ENCODE data around the gene TAC3. TPM values are rescaled to one million over a fixed set of nuclear protein-coding genes. Genes with fewer than 3 reads are reported as not detected.
"Not testable (repeated sequence)": the region's sequence is repeated elsewhere in the genome, so short reads cannot be mapped to it uniquely, and the experiment has no call there.

TAC3 gene
- total RNA-seq = 21.2 TPM
- polyA plus RNA-seq = 2.6 TPM

- Histone ChIP-seq H3K27ac (ENCODE audit: low read depth) (no peak within 1 kb of the TSS), H3K4me3 (ENCODE audit: low read depth, low read length) (no peak within 1 kb of the TSS), H3K4me1 (ENCODE audit: insufficient read depth) (no peaks in the 10 kb centered on the region), H3K36me3 (ENCODE audit: insufficient read depth) (no peaks in the 10 kb centered on the region)
- WGBS = 36% methylated on average over 6 of the region's 6 CpGs
- DNase-seq (ENCODE audit: extremely low spot score) = no peak
Measured at GRCh38 chr12:57016348-57016747, at the start of gene TAC3. Gene TAC3 (minus strand): TSS chr12:57016529. CDS start chr12:57015797, 732 bp downstream.

GRCh38 chr12:57063991-57064685 lies 47.8 kb upstream of the TAC3 start:
- H3K36me3 ChIP-seq (ENCODE audit: insufficient read depth) = no peaks in the 10 kb centered on the region
- no peak overlapping the region for H3K27ac ChIP-seq (ENCODE audit: low read depth)
- H3K4me3 ChIP-seq (ENCODE audit: low read depth, low read length) = no peak overlapping the region
- 71% methylated on average over 5 of the region's 5 CpGs for WGBS
- no peak for DNase-seq (ENCODE audit: extremely low spot score)
- no peaks in the 10 kb centered on the region for H3K4me1 ChIP-seq (ENCODE audit: insufficient read depth)

DNA sequence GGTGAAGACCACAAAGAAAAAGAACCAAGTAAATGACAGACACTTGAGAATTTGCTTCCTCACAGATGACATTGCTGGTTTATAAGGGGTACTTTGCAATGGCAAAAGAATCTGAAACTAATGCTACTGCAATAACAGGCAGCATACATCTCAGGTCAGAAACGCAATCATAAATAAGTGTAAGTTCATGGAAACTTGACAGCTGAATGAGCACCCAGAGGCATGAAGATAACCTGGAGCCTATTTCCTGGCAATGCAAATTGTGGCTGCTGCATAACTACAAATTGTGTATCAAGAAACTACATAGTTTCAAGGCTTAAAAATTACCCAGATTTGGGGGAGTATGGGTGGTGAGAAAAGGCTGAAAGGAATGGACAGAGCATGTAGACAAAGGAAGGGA lies 42.1 kb upstream of the TAC3 start:
- Histone ChIP-seq H3K36me3 (ENCODE audit: insufficient read depth) (peaks cover 3% of the 10 kb centered on the region), H3K4me3 (ENCODE audit: low read depth, low read length) (no peak overlapping the region), H3K27ac (ENCODE audit: low read depth) (no peak overlapping the region), H3K4me1 (ENCODE audit: insufficient read depth) (no peaks in the 10 kb centered on the region)
- WGBS = 96% methylated on average over 1 of the region's 1 CpG
- no peak for DNase-seq (ENCODE audit: extremely low spot score)

GRCh38 chr12:57057067-57057751 lies 40.9 kb upstream of the TAC3 start:
- DNase-seq (ENCODE audit: extremely low spot score) = peak; percentile 29
- Histone ChIP-seq H3K4me3 (ENCODE audit: low read depth, low read length) (no peak overlapping the region), H3K36me3 (ENCODE audit: insufficient read depth) (peaks cover 3% of the 10 kb centered on the region), H3K4me1 (ENCODE audit: insufficient read depth) (no peaks in the 10 kb centered on the region), H3K27ac (ENCODE audit: low read depth) (peak overlapping the region; percentile 44)
- WGBS = 87% methylated on average over 6 of the region's 6 CpGs

DNA sequence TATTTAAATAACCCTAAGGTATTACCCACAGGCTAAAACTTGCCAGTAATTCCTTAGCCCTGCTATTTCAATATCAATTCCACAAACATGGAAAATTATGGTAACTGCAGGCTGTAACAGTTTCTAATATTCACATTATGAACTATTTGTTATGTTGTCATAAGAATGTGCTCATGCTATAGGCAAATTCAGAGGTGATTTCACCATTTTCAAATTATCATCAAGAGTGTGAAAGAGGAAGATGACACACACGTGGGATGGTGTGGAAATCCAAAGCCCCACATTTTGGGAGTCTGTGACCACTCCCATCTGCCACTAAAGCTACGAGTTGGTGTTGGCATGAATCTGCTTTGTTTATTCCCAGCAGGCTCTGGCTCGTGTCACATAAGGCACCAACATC lies 39.5 kb upstream of the TAC3 start:
- peaks cover 3% of the 10 kb centered on the region for H3K36me3 ChIP-seq (ENCODE audit: insufficient read depth)
- no peaks in the 10 kb centered on the region for H3K4me1 ChIP-seq (ENCODE audit: insufficient read depth)
- H3K27ac ChIP-seq (ENCODE audit: low read depth) = no peak overlapping the region
- no peak overlapping the region for H3K4me3 ChIP-seq (ENCODE audit: low read depth, low read length)
- DNase-seq (ENCODE audit: extremely low spot score) = no peak
- 61% methylated on average over 3 of the region's 3 CpGs for WGBS

DNA sequence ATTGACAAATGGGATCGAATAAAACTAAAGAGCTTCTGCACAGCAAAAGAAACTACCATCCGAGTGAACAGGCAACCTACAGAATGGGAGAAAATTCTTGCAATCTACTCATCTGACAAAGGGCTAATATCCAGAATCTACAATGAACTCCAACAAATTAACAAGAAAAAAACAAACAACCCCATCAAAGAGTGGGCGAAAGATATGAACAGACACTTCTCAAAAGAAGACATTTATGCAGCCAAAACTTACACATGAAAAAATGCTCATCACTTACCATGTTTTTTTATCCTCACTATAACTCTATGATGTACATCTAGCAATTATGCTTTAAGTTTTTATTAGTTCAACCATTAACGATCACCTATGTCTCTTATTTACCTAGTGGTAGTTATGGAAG lies 37.6 kb upstream of the TAC3 start:
- H3K36me3 ChIP-seq (ENCODE audit: insufficient read depth); DNase-seq (ENCODE audit: extremely low spot score); H3K4me1 ChIP-seq (ENCODE audit: insufficient read depth); H3K4me3 ChIP-seq (ENCODE audit: low read depth, low read length); H3K27ac ChIP-seq (ENCODE audit: low read depth): not testable (repeated sequence)
- WGBS = 97% methylated on average over 4 of the region's 4 CpGs

DNA sequence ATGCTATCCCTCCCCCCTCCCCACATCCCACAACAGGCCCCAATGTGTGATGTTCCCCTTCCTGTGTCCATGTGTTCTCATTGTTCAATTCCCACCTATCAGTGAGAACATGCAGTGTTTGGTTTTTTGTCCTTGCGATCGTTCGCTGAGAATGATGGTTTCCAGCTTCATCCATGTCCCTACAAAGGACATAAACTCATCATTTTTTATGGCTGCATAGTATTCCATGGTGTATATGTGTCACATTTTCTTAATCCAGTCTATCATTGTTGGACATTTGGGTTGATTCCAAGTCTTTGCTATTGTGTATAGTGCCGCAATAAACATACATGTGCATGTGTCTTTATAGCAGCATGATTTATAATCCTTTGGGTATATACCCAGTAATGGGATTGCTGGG lies 36.8 kb upstream of the TAC3 start:
- H3K4me1 ChIP-seq (ENCODE audit: insufficient read depth); H3K4me3 ChIP-seq (ENCODE audit: low read depth, low read length); DNase-seq (ENCODE audit: extremely low spot score); H3K36me3 ChIP-seq (ENCODE audit: insufficient read depth); H3K27ac ChIP-seq (ENCODE audit: low read depth): not testable (repeated sequence)
- 95% methylated on average over 4 of the region's 4 CpGs for WGBS

- DNase-seq (ENCODE audit: extremely low spot score) = no peak
- 92% methylated on average over 1 of the region's 1 CpG for WGBS
- H3K27ac ChIP-seq (ENCODE audit: low read depth) = no peak overlapping the region
- no peak overlapping the region for H3K4me3 ChIP-seq (ENCODE audit: low read depth, low read length)
- no peaks in the 10 kb centered on the region for H3K36me3 ChIP-seq (ENCODE audit: insufficient read depth)
- no peaks in the 10 kb centered on the region for H3K4me1 ChIP-seq (ENCODE audit: insufficient read depth)
Measured at GRCh38 chr12:57051011-57051410, 34.7 kb upstream of the TAC3 start.

DNA sequence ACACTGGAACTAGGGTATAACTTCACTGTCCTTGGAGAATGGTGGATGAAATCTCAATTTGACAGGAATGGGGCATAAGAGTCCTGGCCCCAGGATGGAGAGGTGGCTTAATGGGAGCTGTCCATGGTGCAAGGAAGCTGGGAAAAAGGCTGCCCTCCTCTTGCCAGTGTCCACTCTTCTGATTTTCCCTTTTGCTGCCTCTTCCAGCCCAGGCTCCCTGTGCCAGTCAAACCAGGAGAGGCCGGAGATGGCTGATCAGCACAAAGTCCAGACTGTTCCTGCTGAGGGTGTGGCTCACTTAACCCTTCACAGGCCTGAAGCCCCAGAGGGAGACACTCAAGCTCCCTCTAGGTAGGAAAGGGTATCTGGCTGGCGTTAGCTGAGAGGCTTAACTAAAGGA lies 33.6 kb upstream of the TAC3 start, which contains the start of gene MYO1A:
Gene MYO1A, minus strand, starts transcription at position 240 of the 400 bp plus-strand sequence. CDS start 1,806 bp downstream, outside the sequence.
- DNase-seq (ENCODE audit: extremely low spot score) = no peak
- H3K4me3 ChIP-seq (ENCODE audit: low read depth, low read length) = no peak within 1 kb of the TSS
- H3K27ac ChIP-seq (ENCODE audit: low read depth) = no peak within 1 kb of the TSS
- no peaks in the 10 kb centered on the region for H3K4me1 ChIP-seq (ENCODE audit: insufficient read depth)
- 31% methylated on average over 2 of the region's 2 CpGs for WGBS
- no peaks in the 10 kb centered on the region for H3K36me3 ChIP-seq (ENCODE audit: insufficient read depth)

GRCh38 chr12:57049119-57049446 lies 32.8 kb upstream of the TAC3 start:
- Histone ChIP-seq H3K4me1 (ENCODE audit: insufficient read depth) (no peaks in the 10 kb centered on the region), H3K36me3 (ENCODE audit: insufficient read depth) (no peaks in the 10 kb centered on the region), H3K27ac (ENCODE audit: low read depth) (no peak overlapping the region), H3K4me3 (ENCODE audit: low read depth, low read length) (no peak overlapping the region)
- WGBS = 89% methylated on average over 4 of the region's 4 CpGs
- DNase-seq (ENCODE audit: extremely low spot score) = no peak

- no peaks in the 10 kb centered on the region for H3K36me3 ChIP-seq (ENCODE audit: insufficient read depth)
- H3K27ac ChIP-seq (ENCODE audit: low read depth) = no peak overlapping the region
- no peaks in the 10 kb centered on the region for H3K4me1 ChIP-seq (ENCODE audit: insufficient read depth)
- H3K4me3 ChIP-seq (ENCODE audit: low read depth, low read length) = no peak overlapping the region
- WGBS = 79% methylated on average over 1 of the region's 1 CpG
- no peak for DNase-seq (ENCODE audit: extremely low spot score)
Measured at GRCh38 chr12:57048423-57049118, 32.2 kb upstream of the TAC3 start.

DNA sequence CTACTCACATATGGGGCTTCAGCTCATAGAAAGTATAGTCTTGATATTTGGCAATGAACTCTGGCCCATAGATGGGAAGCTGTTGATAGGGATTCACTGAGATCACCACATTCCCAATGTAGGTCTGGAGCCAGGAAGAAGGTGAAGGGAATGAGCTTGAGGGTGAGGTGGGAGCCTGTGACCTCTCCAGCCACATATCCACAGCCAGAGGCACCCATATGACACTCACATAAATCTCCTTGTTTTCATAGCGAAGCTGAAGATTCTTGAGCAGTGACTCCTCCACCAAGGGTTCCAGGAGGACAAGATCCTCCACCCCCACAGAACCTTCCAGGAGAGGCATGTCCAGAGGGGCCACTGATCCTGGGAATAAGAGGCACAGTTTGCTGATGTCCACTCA lies 31.7 kb upstream of the TAC3 start:
- DNase-seq (ENCODE audit: extremely low spot score) = no peak
- Histone ChIP-seq H3K36me3 (ENCODE audit: insufficient read depth) (no peaks in the 10 kb centered on the region), H3K4me3 (ENCODE audit: low read depth, low read length) (no peak overlapping the region), H3K4me1 (ENCODE audit: insufficient read depth) (no peaks in the 10 kb centered on the region), H3K27ac (ENCODE audit: low read depth) (no peak overlapping the region)
- 67% methylated on average over 1 of the region's 1 CpG for WGBS

GRCh38 chr12:57046947-57047890 lies 30.9 kb upstream of the TAC3 start:
- H3K4me1 ChIP-seq (ENCODE audit: insufficient read depth) = no peaks in the 10 kb centered on the region
- H3K4me3 ChIP-seq (ENCODE audit: low read depth, low read length) = no peak overlapping the region
- H3K27ac ChIP-seq (ENCODE audit: low read depth) = no peak overlapping the region
- WGBS = 70% methylated on average over 10 of the region's 10 CpGs
- no peak for DNase-seq (ENCODE audit: extremely low spot score)
- no peaks in the 10 kb centered on the region for H3K36me3 ChIP-seq (ENCODE audit: insufficient read depth)
